Fibroblast of peridontal ligament (primary cell): ENCODE data around the gene DIS3L2.
"Not testable (repeated sequence)": the region's sequence is repeated elsewhere in the genome, so short reads cannot be mapped to it uniquely, and the experiment has no call there.

Experiments used
- DNase-seq: peaks from one replicate; pipeline ENCODE4 v3.0.0-alpha.2; 2010; ENCODE audit errors: extremely low read depth

DIS3L2 gene

GRCh38 chr2:232320443-232320803, 358.9 kb downstream of the DIS3L2 start:
- no peak for DNase-seq

- no peak for DNase-seq
These were observed 359.8 kb downstream of the DIS3L2 start for GRCh38 chr2:232321156-232321816.

GRCh38 chr2:232321817-232322559, 360.5 kb downstream of the DIS3L2 start:
- no peak for DNase-seq

- no peak for DNase-seq
These were observed 361.2 kb downstream of the DIS3L2 start for GRCh38 chr2:232322560-232323327.

- DNase-seq = no peak
These were observed 361.8 kb downstream of the DIS3L2 start for GRCh38 chr2:232323328-232323650.

- DNase-seq = not testable (repeated sequence)
These were observed 362.5 kb downstream of the DIS3L2 start for GRCh38 chr2:232323967-232324366.

GRCh38 chr2:232324778-232325177, 363.3 kb downstream of the DIS3L2 start:
- no peak for DNase-seq

- peak; percentile 24 for DNase-seq
These were observed 364.1 kb downstream of the DIS3L2 start for GRCh38 chr2:232325324-232326273.

GRCh38 chr2:232326274-232327104, 365.0 kb downstream of the DIS3L2 start:
- not testable (repeated sequence) for DNase-seq

- DNase-seq = peak; percentile 57
These were observed 365.9 kb downstream of the DIS3L2 start for GRCh38 chr2:232327105-232328031.

- DNase-seq = no peak
These were observed 366.5 kb downstream of the DIS3L2 start for GRCh38 chr2:232328032-232328422.

GRCh38 chr2:232328516-232329460, 367.3 kb downstream of the DIS3L2 start:
- no peak for DNase-seq

GRCh38 chr2:232329716-232330067, 368.2 kb downstream of the DIS3L2 start:
- no peak for DNase-seq

GRCh38 chr2:232330068-232330999, 368.8 kb downstream of the DIS3L2 start:
- DNase-seq = no peak

- DNase-seq = not testable (repeated sequence)
These were observed 369.5 kb downstream of the DIS3L2 start for GRCh38 chr2:232331061-232331460.

- DNase-seq = not testable (repeated sequence)
These were observed 370.1 kb downstream of the DIS3L2 start for GRCh38 chr2:232331641-232332040.

GRCh38 chr2:232332244-232332939, 370.9 kb downstream of the DIS3L2 start:
- DNase-seq = not testable (repeated sequence)
